NB4 (cell line): ENCODE results near the gene CFAP70.

ENCODE experiments used
- DNase-seq: peaks from one replicate; pipeline ENCODE4 v3.0.0; 2010; ENCODE audit warnings: low read depth
- H3K4me3 ChIP-seq: one replicate; pipeline ENCODE4 v1.5.1; 2011; ENCODE audit warnings: mild to moderate bottlenecking, low read depth, low read length, moderate library complexity
- CTCF ChIP-seq: IDR thresholded peaks from one replicate; pipeline ENCODE4 v1.5.1; 2012; ENCODE audit warnings: low read depth, low read length
- MYC ChIP-seq: IDR thresholded peaks from 2 replicates; pipeline ENCODE4 v1.6.1; 2011; ENCODE audit warnings: low read depth, low read length
- POLR2A ChIP-seq: IDR thresholded peaks from 2 replicates; pipeline ENCODE4 v1.6.1; 2011; ENCODE audit warnings: mild to moderate bottlenecking; ENCODE audit not compliant: insufficient read length; ENCODE audit errors: extremely low read depth
- TF ChIP-seq, protein P1 (sequence below): IDR thresholded peaks from 2 replicates; pipeline ENCODE4 v1.6.1; 2011; ENCODE audit warnings: low read depth, low read length

The CFAP70 gene

DNA sequence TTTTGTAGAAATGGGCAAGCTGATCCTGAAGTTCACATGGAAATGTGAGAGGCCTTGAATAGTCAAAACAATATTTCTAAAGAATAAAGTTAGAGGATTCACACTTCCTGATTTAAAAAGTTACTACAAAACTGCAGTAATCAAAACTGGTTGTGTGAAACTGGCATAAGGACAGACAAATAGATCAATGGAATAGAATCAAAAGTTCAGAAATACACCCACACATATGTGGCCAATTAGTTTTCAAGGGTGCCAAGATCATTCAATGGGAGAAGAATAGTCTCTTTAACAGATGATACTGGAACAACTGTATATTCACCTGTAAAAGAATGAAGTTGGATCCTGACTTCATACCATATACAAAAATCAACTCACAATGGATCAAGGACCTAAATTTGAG lies 139.3 kb downstream of the CFAP70 start:
- no peak for TF ChIP-seq MYC
- TF ChIP-seq, protein P1, sequence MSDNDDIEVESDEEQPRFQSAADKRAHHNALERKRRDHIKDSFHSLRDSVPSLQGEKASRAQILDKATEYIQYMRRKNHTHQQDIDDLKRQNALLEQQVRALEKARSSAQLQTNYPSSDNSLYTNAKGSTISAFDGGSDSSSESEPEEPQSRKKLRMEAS = no peak
- TF ChIP-seq CTCF = no peak
- TF ChIP-seq POLR2A = no peak
- H3K4me3 ChIP-seq = no peak overlapping the region
- DNase-seq = no peak

- TF ChIP-seq, protein P1 = no peak
- TF ChIP-seq CTCF = peak; percentile 61
- peak; percentile 53 for DNase-seq
- H3K4me3 ChIP-seq = no peak overlapping the region
Observed at GRCh38 chr10:73218431-73219191, 140.1 kb downstream of the CFAP70 start.

GRCh38 chr10:73217628-73218027 lies 141.0 kb downstream of the CFAP70 start:
- no peak overlapping the region for H3K4me3 ChIP-seq
- TF ChIP-seq, protein P1 = no peak
- TF ChIP-seq POLR2A = no peak
- no peak for DNase-seq

GRCh38 chr10:73215749-73216148 lies 142.9 kb downstream of the CFAP70 start:
- DNase-seq = no peak
- H3K4me3 ChIP-seq = no peak overlapping the region
- TF ChIP-seq CTCF (no peak), POLR2A (no peak), MYC (no peak)
- TF ChIP-seq, protein P1 = no peak

DNA sequence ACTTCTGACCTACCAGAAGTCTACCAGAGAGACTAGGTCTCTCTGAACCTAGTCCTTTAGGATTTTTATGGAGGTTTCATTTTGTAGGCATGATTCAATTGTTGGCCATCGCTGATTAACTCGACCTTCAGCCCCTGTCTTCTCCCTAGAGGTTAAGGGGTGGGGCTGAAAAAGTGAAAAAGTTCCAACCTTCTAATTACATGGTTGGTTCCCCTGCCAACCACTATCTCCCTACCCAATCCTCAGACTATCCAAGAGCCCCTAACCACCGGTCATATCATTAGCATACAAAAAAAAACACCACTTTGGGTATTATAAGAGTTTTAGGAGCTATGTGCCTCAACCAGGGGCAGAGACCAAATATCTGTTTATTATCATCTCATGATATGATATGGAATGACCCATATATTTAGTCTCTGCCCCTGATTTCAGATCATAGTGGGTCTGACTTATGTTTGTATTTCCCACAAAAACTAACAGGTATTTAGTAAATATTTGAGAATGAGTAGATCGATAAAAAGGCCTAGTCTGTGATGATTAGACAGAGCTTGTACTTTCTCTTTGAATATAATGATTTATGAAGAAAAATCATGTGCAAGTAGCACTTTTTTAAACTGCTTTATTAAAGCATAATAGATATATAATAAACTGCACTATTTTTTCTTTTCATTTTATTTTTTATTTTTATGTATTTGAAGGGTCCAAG lies 147.4 kb downstream of the CFAP70 start:
- DNase-seq = no peak
- no peak for TF ChIP-seq CTCF
- no peak for TF ChIP-seq MYC
- TF ChIP-seq, protein P1 = no peak
- no peak for TF ChIP-seq POLR2A
- no peak overlapping the region for H3K4me3 ChIP-seq

DNA sequence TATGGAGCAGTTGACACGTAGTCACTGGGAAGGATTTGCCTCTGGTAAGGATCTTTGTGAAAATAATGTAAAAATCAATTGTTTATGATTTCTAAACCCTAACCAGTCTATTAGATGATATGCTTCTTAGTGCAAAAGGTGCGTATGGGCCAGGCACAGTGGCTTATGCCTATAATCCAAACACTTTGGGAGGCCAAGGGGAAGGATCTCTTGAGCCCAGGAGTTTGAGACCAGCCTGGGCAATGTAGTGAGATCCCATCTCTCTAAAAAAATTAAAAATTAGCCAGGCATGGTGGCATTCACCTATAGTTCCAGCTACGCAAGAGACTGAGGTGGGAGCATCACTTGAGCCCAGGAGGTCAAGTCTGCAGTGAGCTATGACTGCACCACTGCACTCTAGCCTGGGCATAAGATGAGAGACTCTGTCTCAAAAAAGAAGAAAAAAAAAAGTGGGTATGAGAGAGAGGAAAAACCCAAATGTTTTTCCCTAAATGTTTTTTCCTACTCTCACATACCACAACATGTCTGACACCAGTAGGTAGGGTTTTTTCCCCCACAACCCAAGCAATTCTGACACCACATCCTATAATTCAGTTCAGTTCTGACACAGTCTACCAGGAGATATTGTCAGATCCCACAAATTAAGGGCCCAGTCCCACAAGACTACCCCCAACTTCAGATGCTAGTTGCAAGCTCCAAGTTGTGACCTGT lies 148.1 kb downstream of the CFAP70 start:
- DNase-seq = no peak
- no peak for TF ChIP-seq CTCF
- no peak for TF ChIP-seq MYC
- no peak for TF ChIP-seq POLR2A
- TF ChIP-seq, protein P1 = no peak

More for the DNA sequence above, 148.1 kb downstream of the CFAP70 start:
- no peak overlapping the region for H3K4me3 ChIP-seq
